Activated CD8-positive, alpha-beta memory T cell treated with anti-CD3 and anti-CD28 coated beads for 48 hours (primary cell): ENCODE measurements around the gene SCP2.

ENCODE experiments used
- DNase-seq, 3 experiments: peaks; one replicate each; pipeline ENCODE4 v3.0.0-alpha.2; 2020; ENCODE audit warnings: low read depth in 2 of 3, low spot score in 2 of 3

Gene SCP2

GRCh38 chr1:53080769-53081168 lies 153.7 kb downstream of the SCP2 start:
- no peak for DNase-seq

- no peak for DNase-seq
Measured at GRCh38 chr1:53081384-53082066, 154.4 kb downstream of the SCP2 start.

- DNase-seq: no peak
Measured at GRCh38 chr1:53082826-53083455, 155.9 kb downstream of the SCP2 start.

- no peak for DNase-seq
Measured at GRCh38 chr1:53083636-53084588, 156.8 kb downstream of the SCP2 start.

- no peak for DNase-seq
Measured at GRCh38 chr1:53084589-53084971, 157.5 kb downstream of the SCP2 start.

GRCh38 chr1:53085405-53085804 lies 158.3 kb downstream of the SCP2 start:
- DNase-seq: no peak

- DNase-seq: no peak
Measured at GRCh38 chr1:53086491-53087070, 159.5 kb downstream of the SCP2 start.

GRCh38 chr1:53087332-53088285 lies 160.5 kb downstream of the SCP2 start:
- no peak for DNase-seq

GRCh38 chr1:53088616-53089300 lies 161.7 kb downstream of the SCP2 start:
- no peak for DNase-seq

- no peak for DNase-seq
Measured at GRCh38 chr1:53089478-53090226, 162.6 kb downstream of the SCP2 start.

- no peak for DNase-seq
Measured at GRCh38 chr1:53090227-53091147, 163.4 kb downstream of the SCP2 start.

GRCh38 chr1:53091841-53092645 lies 165.0 kb downstream of the SCP2 start:
- no peak for DNase-seq

GRCh38 chr1:53092659-53093450 lies 165.8 kb downstream of the SCP2 start:
- no peak for DNase-seq

- DNase-seq: no peak
Measured at GRCh38 chr1:53093451-53093754, 166.3 kb downstream of the SCP2 start.

- DNase-seq: no peak
Measured at GRCh38 chr1:53093778-53094532, 166.9 kb downstream of the SCP2 start.

- no peak for DNase-seq
Measured at GRCh38 chr1:53094533-53094919, 167.4 kb downstream of the SCP2 start.
